ENCODE results near the gene CBX2.
"Not testable (repeated sequence)": the region's sequence is repeated elsewhere in the genome, so short reads cannot be mapped to it uniquely, and the experiment has no call there.

Gene CBX2

DNA sequence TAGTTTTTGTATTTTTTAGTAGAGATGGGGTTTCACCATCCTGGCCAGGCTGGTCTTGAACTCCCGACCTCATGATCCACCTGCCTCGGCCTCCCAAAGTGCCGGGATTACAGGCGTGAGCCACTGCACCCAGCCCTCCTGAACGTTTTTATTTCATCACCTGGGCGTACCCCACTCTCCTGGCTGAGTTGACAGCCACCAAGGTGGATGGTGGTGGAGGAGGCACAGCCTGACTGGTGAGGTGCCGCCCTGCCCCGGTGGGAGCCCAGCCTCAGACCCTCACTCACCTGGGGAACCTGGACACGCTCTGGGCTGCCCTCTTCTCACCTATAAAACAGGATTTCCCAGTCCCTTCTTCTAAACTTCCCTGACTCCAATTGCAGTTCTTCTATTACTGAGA, 5.2 kb upstream of the CBX2 start:
- not testable (repeated sequence) for DNase-seq

DNA sequence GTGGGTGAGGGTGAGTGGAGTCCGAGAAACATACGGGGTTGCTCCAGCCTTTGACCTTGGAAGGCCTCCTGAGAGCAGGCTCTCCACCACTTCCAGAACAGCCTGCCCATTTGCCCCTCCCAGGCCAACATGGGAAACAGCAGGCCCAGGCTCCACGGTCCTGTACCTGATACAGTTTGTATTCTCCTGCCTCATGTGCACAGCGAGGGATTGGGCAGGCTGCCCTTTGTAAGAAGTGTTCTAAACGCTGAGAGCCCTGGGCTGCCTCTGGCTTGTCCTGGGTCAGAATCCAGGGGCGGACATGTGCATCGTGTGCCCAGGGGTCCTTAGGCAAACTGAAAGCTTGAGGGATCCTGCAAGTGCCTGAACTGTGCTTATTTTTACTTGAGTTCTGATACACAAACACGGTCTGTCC, 3.4 kb upstream of the CBX2 start:
- DNase-seq = no peak

- no peak for DNase-seq
These were observed 2.3 kb upstream of the CBX2 start for GRCh38 chr17:79775632-79776031.

DNA sequence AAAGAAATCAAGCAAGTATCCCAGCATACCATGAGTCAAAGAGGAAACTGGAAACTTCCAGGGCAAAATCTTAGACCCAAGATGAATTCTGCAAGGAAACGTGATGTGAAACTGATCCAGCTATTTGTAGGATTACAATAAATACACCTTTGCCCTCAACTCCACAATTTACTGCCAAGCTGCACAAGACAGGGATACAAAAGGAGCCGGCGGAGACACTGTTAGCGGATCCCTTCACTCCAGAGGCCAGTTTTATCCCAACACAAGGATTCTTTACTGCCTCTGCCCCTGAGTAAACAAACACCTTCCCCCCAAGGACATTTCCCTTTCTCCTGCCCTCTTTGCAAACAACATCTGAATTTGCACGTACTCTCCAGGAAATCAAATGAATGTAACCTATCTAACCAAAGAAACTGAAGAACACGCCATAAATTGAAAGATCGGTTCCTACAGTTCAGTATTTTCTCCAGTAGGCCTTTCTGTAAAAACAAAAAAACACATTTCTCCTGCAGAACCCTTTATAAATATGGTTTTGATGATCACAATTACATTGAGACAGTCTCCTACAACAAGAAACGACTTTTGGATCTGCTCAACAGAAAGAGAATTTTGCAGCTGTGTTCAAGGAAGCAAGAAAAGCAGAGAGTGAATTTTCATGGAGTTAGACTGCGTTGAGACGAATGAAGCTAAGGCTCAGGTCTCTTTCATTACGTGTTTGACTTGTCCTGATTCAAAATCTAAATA, 1.4 kb upstream of the CBX2 start:
- no peak for DNase-seq

GRCh38 chr17:79777120-79777893, 641 bp upstream of the CBX2 start:
- DNase-seq = no peak

DNA sequence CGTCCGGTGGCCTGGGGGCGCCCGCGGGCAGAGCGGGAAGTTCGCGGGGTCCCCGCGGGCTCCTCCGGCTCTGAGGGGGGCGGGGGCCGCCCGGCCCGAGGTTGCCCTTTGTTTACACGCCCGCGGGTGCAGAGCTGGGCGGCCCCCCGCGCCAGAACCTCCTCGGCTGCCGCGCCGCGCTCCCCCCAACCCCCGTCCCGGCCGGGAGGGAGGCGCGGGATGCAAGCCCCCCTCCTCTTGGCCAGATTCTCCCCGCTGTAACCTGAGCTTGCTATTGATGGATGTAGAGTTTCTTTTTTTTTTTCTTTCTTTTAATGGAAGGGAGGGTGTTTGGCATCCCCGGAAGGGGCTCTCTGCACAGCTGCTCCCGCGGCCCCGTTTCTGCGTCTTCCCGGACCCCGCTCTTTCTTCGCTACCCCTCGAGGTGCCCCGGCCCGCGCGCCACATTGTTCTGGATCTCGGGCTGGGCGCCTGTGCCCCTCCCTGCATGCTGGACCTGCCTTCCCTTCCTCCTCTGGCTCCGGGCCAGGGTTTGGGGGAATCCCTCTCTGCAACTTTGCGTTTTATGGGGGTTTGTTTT, 646 bp downstream of the CBX2 start:
- DNase-seq = no peak

DNA sequence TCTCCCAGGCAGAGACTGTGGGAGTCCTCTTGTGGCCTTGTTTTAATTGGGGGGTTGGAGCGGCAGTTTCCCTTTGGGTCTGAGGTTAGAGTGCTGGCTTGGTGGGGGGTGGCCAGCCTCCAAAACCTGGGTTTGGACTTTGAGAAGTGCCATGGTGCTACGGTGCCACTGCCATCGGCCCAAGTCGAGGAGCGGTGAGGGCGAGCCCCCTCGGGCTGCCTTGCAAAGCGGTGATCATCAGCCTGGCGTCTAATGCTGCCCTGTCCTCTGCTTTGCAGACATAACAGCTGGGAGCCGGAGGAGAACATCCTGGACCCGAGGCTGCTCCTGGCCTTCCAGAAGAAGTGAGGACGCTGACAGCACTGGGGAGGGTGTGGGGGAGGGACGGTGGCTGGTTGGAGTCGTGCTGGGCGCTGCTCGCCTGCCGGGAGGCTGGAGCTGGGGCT, 1.2 kb downstream of the CBX2 start:
- DNase-seq = no peak

- no peak for DNase-seq
These were observed 1.9 kb downstream of the CBX2 start for GRCh38 chr17:79779661-79780365.

DNA sequence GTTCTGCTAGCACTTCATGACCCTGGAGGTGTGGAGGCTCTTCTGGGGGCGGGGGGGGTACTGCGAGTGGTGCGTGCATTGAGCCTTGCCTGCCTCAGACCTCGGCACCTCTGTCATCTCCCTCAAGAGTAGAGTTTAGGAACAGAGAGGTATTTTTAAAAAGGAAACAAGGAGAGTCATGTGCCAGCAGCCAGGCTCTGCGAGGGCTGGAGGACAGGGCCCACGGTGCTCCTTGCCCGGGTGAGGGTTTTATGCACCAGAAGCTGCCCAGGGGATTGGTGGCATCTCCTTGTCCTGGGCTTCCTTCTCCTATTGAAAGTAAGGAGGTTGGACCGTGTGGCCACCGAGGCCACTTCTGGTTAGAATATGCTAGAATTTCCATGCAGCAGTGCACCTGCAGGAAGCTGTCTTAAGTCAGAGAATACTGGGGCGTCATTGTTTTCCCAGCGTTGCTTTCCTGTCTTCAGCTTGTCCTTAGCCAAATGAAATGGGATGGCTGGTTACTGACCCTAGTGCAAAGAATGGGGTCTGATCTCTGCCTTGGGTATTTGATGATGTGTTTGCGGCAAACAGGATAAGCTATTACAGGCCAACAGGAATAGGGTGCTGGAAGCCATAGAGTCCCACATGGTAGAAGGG, 3.2 kb downstream of the CBX2 start:
- no peak for DNase-seq

DNA sequence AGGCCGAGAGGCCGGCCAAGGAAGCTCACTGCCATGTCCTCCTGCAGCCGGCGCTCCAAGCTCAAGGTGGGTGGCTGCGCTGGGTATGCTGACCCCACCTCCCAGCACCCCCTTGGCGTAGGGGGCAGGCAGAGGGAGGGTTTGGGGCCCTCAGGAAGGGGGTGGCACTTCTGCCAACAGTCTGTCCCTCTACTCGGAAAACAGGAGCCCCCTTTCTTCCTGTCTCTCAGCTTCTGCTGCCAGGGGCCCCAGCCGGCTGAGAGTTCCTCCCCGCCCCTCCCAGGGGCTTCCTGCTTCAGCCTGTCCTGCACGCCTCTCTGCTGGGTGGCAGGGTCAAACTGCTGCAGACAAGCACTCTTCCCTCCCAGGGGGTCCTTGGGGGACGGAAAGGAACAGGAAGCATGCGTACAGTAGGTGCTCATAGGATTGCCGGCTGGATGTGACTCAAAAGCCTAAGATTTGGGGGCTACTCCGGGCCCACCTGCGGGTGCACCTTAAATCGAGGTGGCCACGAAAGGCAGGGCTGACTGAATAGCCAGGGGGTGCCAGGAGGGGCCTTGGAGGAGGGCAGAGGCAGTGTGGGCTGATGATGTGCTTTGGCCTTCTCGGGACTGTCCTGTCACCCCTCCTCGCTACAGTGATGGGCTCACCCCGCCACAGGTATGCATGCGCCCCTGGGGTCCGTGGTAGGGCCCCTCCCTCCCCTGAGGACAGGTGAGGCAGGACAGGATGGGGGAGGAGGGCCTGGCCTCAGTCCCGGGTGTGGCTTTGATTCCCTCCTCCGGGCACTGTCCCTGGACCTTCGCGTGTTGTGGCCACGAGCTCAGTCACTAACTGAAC, 4.0 kb downstream of the CBX2 start:
- no peak for DNase-seq

- no peak for DNase-seq
These were observed 5.9 kb downstream of the CBX2 start for GRCh38 chr17:79783891-79784290.

DNA sequence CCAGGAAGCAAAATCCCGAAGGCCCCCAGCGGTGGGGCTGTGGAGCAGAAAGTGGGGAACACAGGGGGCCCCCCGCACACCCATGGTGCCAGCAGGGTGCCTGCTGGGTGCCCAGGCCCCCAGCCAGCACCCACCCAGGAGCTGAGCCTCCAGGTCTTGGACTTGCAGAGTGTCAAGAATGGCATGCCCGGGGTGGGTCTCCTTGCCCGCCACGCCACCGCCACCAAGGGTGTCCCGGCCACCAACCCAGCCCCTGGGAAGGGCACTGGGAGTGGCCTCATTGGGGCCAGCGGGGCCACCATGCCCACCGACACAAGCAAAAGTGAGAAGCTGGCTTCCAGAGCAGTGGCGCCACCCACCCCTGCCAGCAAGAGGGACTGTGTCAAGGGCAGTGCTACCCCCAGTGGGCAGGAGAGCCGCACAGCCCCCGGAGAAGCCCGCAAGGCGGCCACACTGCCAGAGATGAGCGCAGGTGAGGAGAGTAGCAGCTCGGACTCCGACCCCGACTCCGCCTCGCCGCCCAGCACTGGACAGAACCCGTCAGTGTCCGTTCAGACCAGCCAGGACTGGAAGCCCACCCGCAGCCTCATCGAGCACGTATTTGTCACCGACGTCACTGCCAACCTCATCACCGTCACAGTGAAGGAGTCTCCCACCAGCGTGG, 6.5 kb downstream of the CBX2 start:
- no peak for DNase-seq

DNA sequence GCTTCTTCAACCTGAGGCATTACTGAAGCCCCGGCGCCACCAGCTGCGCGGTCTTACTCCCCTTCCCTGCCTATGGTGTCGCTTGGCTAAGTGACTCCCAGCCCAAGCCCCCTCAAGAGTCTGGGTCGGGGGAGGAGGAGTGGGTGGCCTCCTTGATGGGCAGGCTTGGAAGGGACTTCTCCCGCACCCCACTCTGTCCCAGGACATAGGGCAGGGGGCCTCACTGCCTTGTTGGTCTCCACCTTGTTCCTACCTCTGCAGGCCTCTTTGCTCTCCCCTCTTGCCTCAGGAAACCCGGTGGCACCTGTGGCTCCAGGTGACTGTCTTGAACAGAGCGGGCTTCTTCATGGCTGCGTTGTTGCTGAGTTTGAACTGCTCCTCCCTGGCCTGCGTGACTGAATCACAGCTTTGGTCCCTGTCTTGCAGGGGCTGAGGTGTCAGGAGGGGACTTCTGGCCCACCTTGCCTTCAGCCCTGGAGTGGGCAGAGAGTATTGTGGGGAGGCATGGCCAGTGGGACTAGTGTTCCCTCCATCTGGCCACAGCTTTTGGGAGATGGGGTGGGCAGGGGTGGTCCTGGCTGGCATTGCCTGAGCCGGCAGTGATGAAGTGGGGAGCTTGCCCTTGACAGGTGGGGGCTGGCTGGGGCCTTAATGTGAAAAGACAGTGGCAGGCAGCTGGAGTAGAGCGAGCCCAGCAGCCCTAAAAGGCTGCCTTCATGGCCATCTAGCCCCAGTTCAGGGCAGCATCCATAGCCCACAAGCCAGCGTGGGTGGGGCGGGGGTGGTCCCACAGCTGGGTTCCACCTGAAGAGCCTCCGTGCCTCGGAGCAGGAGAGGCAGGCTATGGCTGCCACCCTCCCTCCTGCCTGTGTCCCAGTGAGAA, 7.3 kb downstream of the CBX2 start:
- DNase-seq = no peak

DNA sequence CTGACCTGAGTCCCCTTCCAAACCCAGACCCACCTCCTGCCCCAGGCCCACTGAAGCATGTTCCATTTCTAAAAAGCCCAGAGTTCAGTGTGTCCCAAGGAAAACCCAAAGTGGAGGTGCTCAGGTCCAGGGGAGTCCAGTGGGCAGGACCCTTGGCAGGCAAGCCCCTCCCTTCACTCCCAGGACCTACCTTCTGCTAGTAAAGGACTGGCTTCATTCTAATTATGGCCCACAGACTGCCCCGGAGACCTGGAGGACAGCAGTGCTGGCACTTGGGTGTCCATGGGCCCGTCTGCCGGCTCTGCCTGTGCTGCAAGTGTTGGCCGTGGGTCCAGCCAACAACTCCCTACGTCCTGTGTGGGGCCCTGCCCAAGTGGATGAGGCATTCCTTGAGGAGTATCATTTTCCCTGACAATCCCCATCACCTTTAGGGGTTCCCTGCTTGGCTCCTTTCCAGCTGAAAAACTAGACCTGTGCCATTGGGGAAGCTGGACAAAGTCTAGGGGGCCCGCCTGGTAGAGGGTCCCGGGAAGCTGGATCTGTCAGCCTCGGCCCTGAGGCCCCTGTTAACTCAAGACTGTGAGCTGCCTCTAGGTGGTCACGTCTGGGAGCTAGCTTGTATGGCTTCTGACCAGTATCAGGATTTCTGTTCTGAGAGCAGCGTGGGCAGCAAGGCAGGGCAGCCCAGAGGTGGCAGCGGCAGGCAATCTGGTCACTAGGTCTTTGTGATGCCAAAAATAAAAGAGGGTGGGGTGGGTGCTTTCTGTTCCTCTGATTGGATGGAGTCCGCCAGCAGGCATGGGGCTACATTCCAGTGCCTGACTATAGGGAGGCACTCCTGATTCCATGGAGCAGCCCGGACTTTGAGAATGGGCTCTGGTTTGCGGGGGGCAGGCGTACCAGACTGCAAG, 8.2 kb downstream of the CBX2 start:
- DNase-seq = no peak

GRCh38 chr17:79786930-79787643, 9.1 kb downstream of the CBX2 start:
- no peak for DNase-seq

DNA sequence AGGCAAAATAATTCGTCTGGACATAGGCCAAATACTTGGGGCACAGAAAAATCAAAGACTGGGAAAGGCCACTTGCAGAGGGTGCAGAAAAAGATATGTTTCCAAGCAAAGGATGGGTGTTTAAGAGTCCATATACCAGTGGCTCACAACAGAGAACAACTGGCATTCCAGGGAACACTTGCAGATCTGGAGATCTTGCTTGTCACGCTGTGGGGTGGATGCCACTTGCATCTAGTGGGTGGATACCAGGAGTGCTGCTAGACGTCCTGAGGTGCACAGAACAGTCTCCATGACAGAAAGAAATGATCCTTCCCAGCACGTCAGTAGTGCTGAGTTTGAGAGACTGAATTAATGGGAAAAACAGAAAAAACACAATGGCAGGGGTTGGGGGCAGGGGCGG, 10.5 kb downstream of the CBX2 start:
- no peak for DNase-seq

DNA sequence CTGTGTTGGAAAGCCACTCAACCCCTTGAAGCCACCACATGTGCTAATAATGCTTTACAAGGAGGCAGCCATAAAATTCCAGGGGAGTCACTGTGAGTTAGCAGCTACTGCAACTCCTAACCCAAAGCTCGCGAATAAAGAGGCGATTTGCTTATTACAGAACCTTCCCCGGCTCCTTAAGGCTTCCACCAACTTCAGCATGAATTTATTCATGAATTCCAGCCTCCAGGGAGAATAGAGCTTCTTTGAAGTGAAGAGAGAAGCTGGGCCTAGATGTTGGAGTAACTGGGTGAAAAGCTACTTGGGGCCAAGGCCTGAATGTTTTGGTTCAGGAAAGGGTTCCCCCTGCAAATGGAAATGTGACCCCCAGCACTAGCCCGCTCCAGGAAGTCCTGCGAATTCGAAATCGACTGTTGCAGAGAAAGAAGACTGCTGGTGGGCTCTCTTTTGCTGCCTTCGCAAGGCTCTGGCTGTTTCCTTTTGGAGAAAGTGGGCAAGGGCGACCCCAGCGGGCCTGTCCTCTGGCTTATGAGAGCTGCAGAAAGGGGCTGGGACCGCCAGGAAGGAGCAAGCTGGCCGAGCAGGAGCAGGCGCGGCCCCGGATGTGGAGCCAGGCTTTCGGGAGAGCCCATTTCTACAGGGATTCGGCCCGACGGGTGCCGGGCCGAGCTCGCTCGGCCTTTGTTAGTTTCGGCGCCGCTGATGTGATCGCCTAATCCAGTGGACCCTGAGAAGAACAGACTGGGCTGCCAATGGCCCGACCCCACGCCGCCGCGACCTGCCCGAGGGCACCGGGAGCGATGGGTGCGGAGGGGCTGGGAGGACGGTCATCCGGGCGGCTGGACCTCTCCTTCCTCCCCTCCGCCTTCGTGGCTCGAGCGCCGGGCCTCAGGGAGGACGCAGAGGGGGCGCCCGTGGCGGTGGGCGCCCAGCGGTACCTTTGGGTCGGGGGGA, 11.3 kb downstream of the CBX2 start:
- DNase-seq = no peak

Measured in GF-D8 (cell line).